ENCODE results near the gene CEP192.

CEP192 gene

DNA sequence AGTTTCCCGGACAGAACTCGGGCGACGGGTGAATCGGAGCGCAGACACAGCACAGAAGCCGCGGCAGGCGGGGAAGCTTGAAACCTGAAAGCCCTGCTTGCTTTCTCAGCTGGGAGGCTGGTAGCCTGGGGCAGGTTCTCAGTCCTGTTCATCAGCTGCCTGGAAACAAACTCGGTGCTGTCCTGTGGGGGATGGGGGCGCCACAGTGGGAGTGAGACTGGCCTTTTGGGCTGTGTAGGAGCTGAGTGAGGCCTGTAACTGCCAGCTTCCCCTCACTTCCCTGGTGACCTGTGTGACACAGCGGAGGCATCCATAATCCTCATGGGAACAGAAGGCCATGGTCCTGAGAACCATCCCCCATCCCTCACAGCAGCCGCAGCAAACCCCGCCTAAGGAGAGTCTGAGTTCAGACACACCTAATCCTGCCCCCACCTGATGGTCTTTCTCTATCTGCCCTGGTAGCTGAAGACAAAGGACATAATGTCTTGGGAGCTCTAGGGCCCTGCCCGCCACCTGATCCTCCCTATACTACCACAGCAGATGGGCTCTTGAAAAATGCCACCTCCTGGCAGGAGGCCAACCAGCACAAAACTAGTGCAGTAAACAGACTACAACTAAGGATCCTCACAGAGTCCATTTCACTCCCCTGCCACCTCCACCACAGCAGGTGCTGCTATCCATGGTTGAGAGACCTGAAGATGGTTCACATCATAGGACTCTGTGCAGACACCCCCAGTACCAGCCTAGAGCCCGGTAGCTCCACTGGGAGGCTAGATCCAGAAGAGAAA lies 174.7 kb downstream of the CEP192 start:
- TF ChIP-seq EZH2phosphoT487 (IDR thresholded peaks at IDR 0.05; ENCODE audit: borderline replicate concordance), result no peak
- TF ChIP-seq, protein P1, sequence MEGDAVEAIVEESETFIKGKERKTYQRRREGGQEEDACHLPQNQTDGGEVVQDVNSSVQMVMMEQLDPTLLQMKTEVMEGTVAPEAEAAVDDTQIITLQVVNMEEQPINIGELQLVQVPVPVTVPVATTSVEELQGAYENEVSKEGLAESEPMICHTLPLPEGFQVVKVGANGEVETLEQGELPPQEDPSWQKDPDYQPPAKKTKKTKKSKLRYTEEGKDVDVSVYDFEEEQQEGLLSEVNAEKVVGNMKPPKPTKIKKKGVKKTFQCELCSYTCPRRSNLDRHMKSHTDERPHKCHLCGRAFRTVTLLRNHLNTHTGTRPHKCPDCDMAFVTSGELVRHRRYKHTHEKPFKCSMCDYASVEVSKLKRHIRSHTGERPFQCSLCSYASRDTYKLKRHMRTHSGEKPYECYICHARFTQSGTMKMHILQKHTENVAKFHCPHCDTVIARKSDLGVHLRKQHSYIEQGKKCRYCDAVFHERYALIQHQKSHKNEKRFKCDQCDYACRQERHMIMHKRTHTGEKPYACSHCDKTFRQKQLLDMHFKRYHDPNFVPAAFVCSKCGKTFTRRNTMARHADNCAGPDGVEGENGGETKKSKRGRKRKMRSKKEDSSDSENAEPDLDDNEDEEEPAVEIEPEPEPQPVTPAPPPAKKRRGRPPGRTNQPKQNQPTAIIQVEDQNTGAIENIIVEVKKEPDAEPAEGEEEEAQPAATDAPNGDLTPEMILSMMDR (conservative IDR thresholded peaks at IDR 0.05; ENCODE audit: low read length), result no peak
- Histone ChIP-seq H3K4me1 (ENCODE audit: insufficient read depth, low read length, poor library complexity, severe bottlenecking) (no peaks in the 10 kb centered on the region), H3K4me3 (ENCODE audit: low read length, poor library complexity, severe bottlenecking) (no peak overlapping the region), H3K36me3 (ENCODE audit: insufficient read depth, low read length) (no peaks in the 10 kb centered on the region), H3K9ac (ENCODE audit: low read depth, low read length, poor library complexity, severe bottlenecking) (no peak overlapping the region), H2AFZ (ENCODE audit: low read length) (no peak overlapping the region), H3K9me3 (ENCODE audit: insufficient read depth, low read depth, low read length) (no peaks in the 10 kb centered on the region), H3K4me2 (ENCODE audit: low read depth, low read length, poor library complexity, severe bottlenecking) (no peak overlapping the region), H4K20me1 (ENCODE audit: insufficient read depth, low read length, poor library complexity, severe bottlenecking) (no peaks in the 10 kb centered on the region), H3K79me2 (ENCODE audit: insufficient read depth, low read length) (no peaks in the 10 kb centered on the region), H3K27me3 (ENCODE audit: insufficient read depth, low read length, poor library complexity, severe bottlenecking) (no peaks in the 10 kb centered on the region), H3K9me2 (replicated peaks; ENCODE audit: low read depth, low read length) (no peaks in the 10 kb centered on the region), H3F3A (ENCODE audit: low read depth) (no peaks in the 10 kb centered on the region)

DNA sequence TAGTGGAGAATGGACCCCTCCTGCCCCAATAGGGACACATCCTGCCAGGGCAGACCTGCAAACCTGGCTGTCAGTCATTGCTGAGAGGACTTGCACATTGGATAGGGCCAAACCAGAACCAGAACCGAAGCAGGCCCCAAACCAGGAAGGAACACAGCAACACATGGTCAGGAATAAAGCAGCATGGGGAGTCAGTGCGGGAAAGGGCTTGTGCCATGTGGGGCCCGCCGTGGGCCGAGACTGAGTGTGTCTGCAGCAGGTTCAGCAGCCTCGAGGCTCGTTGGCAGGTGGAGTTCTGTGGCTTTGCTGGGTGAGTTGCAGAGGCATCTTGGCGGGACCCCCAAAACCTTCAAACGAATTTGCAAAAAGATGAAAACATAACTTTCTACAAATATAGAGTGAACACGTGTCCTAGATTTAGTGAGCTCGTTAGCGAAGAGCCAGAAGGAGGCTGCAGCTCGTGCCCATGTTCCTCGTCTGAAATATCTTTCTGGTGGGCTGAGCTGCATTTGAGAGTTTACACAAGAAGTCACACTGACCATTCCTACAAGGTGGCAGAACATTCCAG lies 182.5 kb downstream of the CEP192 start:
- no peaks in the 10 kb centered on the region for H3K36me3 ChIP-seq (ENCODE audit: insufficient read depth, low read length)
- H3K4me1 ChIP-seq (ENCODE audit: insufficient read depth, low read length, poor library complexity, severe bottlenecking), result no peaks in the 10 kb centered on the region
- H3K9ac ChIP-seq (ENCODE audit: low read depth, low read length, poor library complexity, severe bottlenecking), result no peak overlapping the region
- no peaks in the 10 kb centered on the region for H3K9me2 ChIP-seq (replicated peaks; ENCODE audit: low read depth, low read length)
- no peak overlapping the region for H3K4me2 ChIP-seq (ENCODE audit: low read depth, low read length, poor library complexity, severe bottlenecking)
- no peaks in the 10 kb centered on the region for H3K9me3 ChIP-seq (ENCODE audit: insufficient read depth, low read depth, low read length)
- H3K4me3 ChIP-seq (ENCODE audit: low read length, poor library complexity, severe bottlenecking), result no peak overlapping the region
- no peaks in the 10 kb centered on the region for H3K79me2 ChIP-seq (ENCODE audit: insufficient read depth, low read length)
- no peak overlapping the region for H2AFZ ChIP-seq (ENCODE audit: low read length)
- no peak for TF ChIP-seq EZH2phosphoT487 (IDR thresholded peaks at IDR 0.05; ENCODE audit: borderline replicate concordance)
- no peaks in the 10 kb centered on the region for H3K27me3 ChIP-seq (ENCODE audit: insufficient read depth, low read length, poor library complexity, severe bottlenecking)
- no peaks in the 10 kb centered on the region for H3F3A ChIP-seq (ENCODE audit: low read depth)
- no peaks in the 10 kb centered on the region for H4K20me1 ChIP-seq (ENCODE audit: insufficient read depth, low read length, poor library complexity, severe bottlenecking)
